ENCODE measurements around the gene MGAM2. TPM values are rescaled to one million over a fixed set of nuclear protein-coding genes. Genes with fewer than 3 reads are reported as not detected.

The MGAM2 gene
- total and polyA plus RNA-seq, 2 of the 8 experiments (the other 6 are each of a cell fraction or from before 2014, with no cell fraction given): 0.02 TPM; not detected in 1

DNA sequence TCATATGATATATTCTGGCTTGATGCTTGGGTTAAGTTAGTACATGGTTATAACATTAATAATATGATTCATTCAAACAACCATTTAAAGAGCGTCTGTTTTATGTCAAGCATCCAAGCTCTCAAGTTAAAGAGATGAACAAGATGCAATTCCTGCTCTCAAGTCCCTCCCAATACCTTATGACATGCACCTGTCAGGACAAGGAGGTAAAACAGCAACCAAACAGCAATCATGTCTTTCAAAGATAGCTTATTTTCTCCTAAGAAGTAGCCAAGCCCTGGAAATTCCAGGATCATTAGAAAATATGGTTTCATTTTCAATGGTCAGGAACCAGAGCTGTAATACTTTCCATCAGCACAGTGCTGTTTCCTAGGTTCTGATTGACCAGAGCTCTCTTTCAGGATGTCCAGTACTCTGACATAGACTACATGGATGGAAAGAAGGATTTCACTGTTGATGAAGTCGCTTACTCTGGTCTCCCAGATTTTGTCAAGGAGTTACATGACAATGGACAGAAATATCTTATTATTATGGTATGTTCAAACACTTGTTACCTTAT lies 29.0 kb downstream of the MGAM2 start:
- 83% methylated on average over 2 of the region's 2 CpGs; no CpG with 5 or more reads in 1 of the 2 experiments for WGBS, 2 experiments (ENCODE audit: extremely low coverage in 1 of 2, insufficient coverage in 1 of 2, insufficient read length in 1 of 2, insufficient replicate concordance in 2 of 2, low coverage in 1 of 2, low lambda C conversion rate in 2 of 2, missing lambda C conversion rate in 1 of 2)
- no peak overlapping the region for H3K27ac ChIP-seq (ENCODE audit: low read depth, low read length)
- H2AFZ ChIP-seq (ENCODE audit: low read length): no peak overlapping the region
- H3K27me3 ChIP-seq (replicated peaks in 1 of 4; ENCODE audit: control insufficient read depth in 3 of 4, extremely low read depth in 1 of 4, insufficient read depth in 3 of 4, low read length in 3 of 4): no peaks in the 10 kb centered on the region
- no peak overlapping the region for H2BK15ac ChIP-seq (ENCODE audit: low read length)
- DNase-seq (ENCODE audit: low read depth in 1 of 2, low spot score in 2 of 2): no peak
- no peak overlapping the region for H2AK5ac ChIP-seq (ENCODE audit: low read depth, low read length)
- H3K79me2 ChIP-seq (ENCODE audit: control insufficient read depth in 1 of 2, insufficient read depth in 2 of 2, low read length in 2 of 2): no peaks in the 10 kb centered on the region
- no peak overlapping the region for H3K9ac ChIP-seq (replicated peaks in 1 of 4; ENCODE audit: extremely low read depth in 1 of 4, low read depth in 3 of 4, low read length in 3 of 4)
- no peak for TF ChIP-seq GTF2F1 (IDR thresholded peaks at IDR 0.05; ENCODE audit: borderline replicate concordance, low read depth, low read length)
- no peak for TF ChIP-seq HDAC6 (IDR thresholded peaks at IDR 0.05; ENCODE audit: low read depth, low read length)
- no peak for TF ChIP-seq JUND (IDR thresholded peaks at IDR 0.05; ENCODE audit: low read length)
- no peak for TF ChIP-seq TBP (IDR thresholded peaks at IDR 0.05; ENCODE audit: low read depth, low read length)
- no peak for TF ChIP-seq KDM5A (IDR thresholded peaks at IDR 0.05; ENCODE audit: low read length)
- no peaks in the 10 kb centered on the region; the same call in 1 of the 2 replicates for H3K23me2 ChIP-seq (ENCODE audit: low read depth, low read length)
- no peak overlapping the region for H3K18ac ChIP-seq (ENCODE audit: extremely low read depth, low read length)
- no peak overlapping the region for H3K56ac ChIP-seq (replicated peaks; ENCODE audit: insufficient read length, low read depth, low read length)
- ChIA-PET POLR2A (ENCODE audit: partially characterized antibody) (no interaction called here), CTCF (ENCODE audit: partially characterized antibody) (interaction anchor here (1.6 kb wide), 1 partner anchor 12 kb away, joined by 4 read pairs; no protein-coding TSS in a partner anchor)
- no peak overlapping the region for H2BK20ac ChIP-seq (ENCODE audit: low read length)
- H4K5ac ChIP-seq (ENCODE audit: insufficient read length, low read depth, low read length): no peak overlapping the region
- H3K14ac ChIP-seq (ENCODE audit: insufficient read length): no peak overlapping the region
- no peak overlapping the region for H2BK120ac ChIP-seq (replicated peaks; ENCODE audit: low read depth, low read length)
- H3K4me3 ChIP-seq (ENCODE audit: extremely low read depth in 1 of 4, insufficient read depth in 2 of 4, low read depth in 3 of 4, low read length in 4 of 4): no peak overlapping the region
- H2BK12ac ChIP-seq (ENCODE audit: low read depth, low read length): no peak overlapping the region
- no peaks in the 10 kb centered on the region for H4K20me1 ChIP-seq (replicated peaks in 1 of 2; ENCODE audit: control insufficient read depth in 1 of 2, insufficient read depth in 2 of 2, low read length in 2 of 2)
- H3K23ac ChIP-seq (ENCODE audit: insufficient read length): no peak overlapping the region
- no peaks in the 10 kb centered on the region for H3K4me1 ChIP-seq (replicated peaks in 1 of 4; ENCODE audit: control insufficient read depth in 3 of 4, insufficient read depth in 4 of 4, low read length in 3 of 4)
- no peak for FAIRE-seq
- no peaks in the 10 kb centered on the region for H3K79me1 ChIP-seq (ENCODE audit: low read depth, low read length)
- H4K8ac ChIP-seq (ENCODE audit: extremely low read depth, insufficient read depth, low read length): no peak overlapping the region
- H3K4me2 ChIP-seq (ENCODE audit: insufficient read depth in 1 of 2, low read depth in 2 of 2, low read length in 2 of 2): no peak overlapping the region
- no peaks in the 10 kb centered on the region for H3K36me3 ChIP-seq (ENCODE audit: control insufficient read depth in 2 of 4, insufficient read depth in 4 of 4, low read length in 3 of 4)
- no peaks in the 10 kb centered on the region for H3K9me3 ChIP-seq (ENCODE audit: insufficient read depth in 2 of 2, low read depth in 1 of 2, low read length in 1 of 2)
- no peak overlapping the region for H2BK5ac ChIP-seq (ENCODE audit: low read depth, low read length)
- H4K91ac ChIP-seq (replicated peaks; ENCODE audit: insufficient read length, low read length): no peak overlapping the region
- H3K4ac ChIP-seq (replicated peaks; ENCODE audit: insufficient read length, low read depth, low read length): no peak overlapping the region

Measured in H1 (cell line).